H1 (cell line): ENCODE measurements around the gene KLHL36. TPM values are rescaled to one million over a fixed set of nuclear protein-coding genes. Genes with fewer than 3 reads are reported as not detected.

Experiments
- CTCF ChIA-PET: fragments of 300-600 bp; sonication (Branson Sonifier 250); formaldehyde crosslinking; loops from one replicate; lab custom pipeline; 2021; ENCODE audit not compliant: partially characterized antibody; lab: Charles Lee
- POLR2A ChIA-PET: fragments of 300-600 bp; sonication (Branson Sonifier 250); formaldehyde crosslinking; loops from one replicate; lab custom pipeline; 2021; ENCODE audit warnings: inconsistent platforms; ENCODE audit not compliant: partially characterized antibody; lab: Charles Lee
- DNase-seq, 2 experiments: peaks; one replicate each; pipeline versions ENCODE4 v3.0.0 to v3.0.0-alpha.2; 2010 to 2022; ENCODE audit warnings: low spot score in 2 of 2, low read depth in 1 of 2, mixed read lengths in 1 of 2
- FAIRE-seq: peaks from 2 replicates; lab custom pipeline; 2011; peaks lifted over from hg19 to GRCh38; lab: Jason Lieb, UNC
- H2AFZ ChIP-seq: 2 replicates; pipeline ENCODE4 v1.8.1; 2012; ENCODE audit warnings: low read length, inconsistent platforms
- H2AK5ac ChIP-seq: 2 replicates; pipeline ENCODE4 v1.6.1; 2013; ENCODE audit warnings: low read depth, low read length
- H2BK120ac ChIP-seq: replicated peaks from 2 replicates; pipeline ENCODE3; 2013; ENCODE audit warnings: low read depth, low read length, inconsistent platforms
- H2BK12ac ChIP-seq: 2 replicates; pipeline ENCODE4 v1.6.1; 2013; ENCODE audit warnings: low read depth, low read length
- H2BK15ac ChIP-seq: 2 replicates; pipeline ENCODE4 v1.6.1; 2013; ENCODE audit warnings: low read length
- H2BK20ac ChIP-seq: 2 replicates; pipeline ENCODE4 v1.6.1; 2013; ENCODE audit warnings: low read length
- H2BK5ac ChIP-seq: 2 replicates; pipeline ENCODE4 v1.6.1; 2013; ENCODE audit warnings: low read depth, low read length
- H3K14ac ChIP-seq: 2 replicates; pipeline ENCODE4 v1.6.1; 2013; ENCODE audit warnings: inconsistent platforms; ENCODE audit not compliant: insufficient read length
- H3K18ac ChIP-seq: 2 replicates; pipeline ENCODE4 v1.6.1; 2013; ENCODE audit warnings: low read length; ENCODE audit errors: extremely low read depth
- H3K23ac ChIP-seq: 2 replicates; pipeline ENCODE4 v1.6.1; 2013; ENCODE audit warnings: inconsistent platforms; ENCODE audit not compliant: insufficient read length
- H3K23me2 ChIP-seq: 2 replicates; pipeline ENCODE4 v1.6.1; 2013; ENCODE audit warnings: low read depth, low read length
- H3K27ac ChIP-seq: 2 replicates; pipeline ENCODE4 v1.6.1; 2011; ENCODE audit warnings: low read depth, low read length, inconsistent platforms
- H3K27me3 ChIP-seq, 4 experiments: replicated peaks in 1 of 4; 1 replicate in 1 of 4; 2 replicates in 3 of 4; pipeline versions ENCODE4 v1.6.1 to v1.8.1; 2011 to 2013; ENCODE audit warnings: low read length in 3 of 4, mild to moderate bottlenecking in 3 of 4, inconsistent platforms in 2 of 4, mixed read lengths in 2 of 4, moderate library complexity in 1 of 4; ENCODE audit not compliant: control insufficient read depth in 3 of 4, insufficient read depth in 3 of 4; ENCODE audit errors: extremely low read depth in 1 of 4
- H3K36me3 ChIP-seq, 4 experiments: 2 replicates each; pipeline versions ENCODE4 v1.6.1 to v1.8.1; 2011 to 2013; ENCODE audit warnings: mild to moderate bottlenecking in 4 of 4, low read length in 3 of 4, moderate library complexity in 2 of 4, control low read depth in 1 of 4, inconsistent platforms in 1 of 4; ENCODE audit not compliant: insufficient read depth in 4 of 4, control insufficient read depth in 2 of 4
- H3K4ac ChIP-seq: replicated peaks from 2 replicates; pipeline ENCODE3; 2013; ENCODE audit warnings: low read length, low read depth, mixed read lengths, inconsistent platforms; ENCODE audit not compliant: insufficient read length
- H3K4me1 ChIP-seq, 4 experiments: replicated peaks in 1 of 4; 1 replicate in 1 of 4; 2 replicates in 3 of 4; pipeline versions ENCODE4 v1.6.1 to v1.8.1; 2011 to 2013; ENCODE audit warnings: low read length in 3 of 4, inconsistent platforms in 2 of 4, mixed read lengths in 1 of 4; ENCODE audit not compliant: insufficient read depth in 4 of 4, control insufficient read depth in 3 of 4
- H3K4me2 ChIP-seq, 2 experiments: 2 replicates each; pipeline versions ENCODE4 v1.6.1 to v1.8.1; 2011 to 2013; ENCODE audit warnings: low read depth in 2 of 2, low read length in 2 of 2, control low read depth in 1 of 2, inconsistent platforms in 1 of 2, mild to moderate bottlenecking in 1 of 2; ENCODE audit not compliant: insufficient read depth in 1 of 2
- H3K4me3 ChIP-seq, 4 experiments: fragments of 200-600, 300-600 bp in 1 of 4; sonication (generic), shearing (Covaris generic), sonication (Bioruptor Twin) in 1 of 4; 2 replicates each; pipeline versions ENCODE4 v1.5.1 to v1.8.1; 2011 to 2016; ENCODE audit warnings: low read length in 4 of 4, low read depth in 3 of 4, control low read depth in 2 of 4, inconsistent platforms in 2 of 4, mild to moderate bottlenecking in 2 of 4, mixed read lengths in 1 of 4, moderate library complexity in 1 of 4; ENCODE audit not compliant: insufficient read depth in 2 of 4; ENCODE audit errors: extremely low read depth in 1 of 4
- H3K56ac ChIP-seq: replicated peaks from 2 replicates; pipeline ENCODE3; 2013; ENCODE audit warnings: low read depth, mild to moderate bottlenecking, mixed read lengths, low read length, inconsistent platforms; ENCODE audit not compliant: insufficient read length
- H3K79me1 ChIP-seq: 2 replicates; pipeline ENCODE4 v1.6.1; 2013; ENCODE audit warnings: low read depth, low read length, control low read depth
- H3K79me2 ChIP-seq, 2 experiments: 2 replicates each; pipeline versions ENCODE4 v1.6.1 to v1.8.1; 2012 to 2013; ENCODE audit warnings: low read length in 2 of 2, mild to moderate bottlenecking in 2 of 2, inconsistent platforms in 1 of 2; ENCODE audit not compliant: insufficient read depth in 2 of 2, control insufficient read depth in 1 of 2
- H3K9ac ChIP-seq, 4 experiments: replicated peaks in 1 of 4; 1 replicate in 1 of 4; 2 replicates in 3 of 4; pipeline versions ENCODE4 v1.6.1 to v1.8.1; 2011 to 2013; ENCODE audit warnings: low read depth in 3 of 4, low read length in 3 of 4, control low read depth in 2 of 4, mild to moderate bottlenecking in 2 of 4, moderate library complexity in 2 of 4, inconsistent platforms in 1 of 4; ENCODE audit errors: extremely low read depth in 1 of 4
- H3K9me3 ChIP-seq, 2 experiments: 2 replicates each; pipeline versions ENCODE4 v1.6.1 to v1.8.1; 2012 to 2013; ENCODE audit warnings: mild to moderate bottlenecking in 2 of 2, moderate library complexity in 2 of 2, control low read depth in 1 of 2, inconsistent platforms in 1 of 2, low read depth in 1 of 2, low read length in 1 of 2, mixed read lengths in 1 of 2; ENCODE audit not compliant: insufficient read depth in 2 of 2
- H4K20me1 ChIP-seq, 2 experiments: replicated peaks in 1 of 2; 2 replicates each; pipeline versions ENCODE3 to v1.8.1; 2011 to 2013; ENCODE audit warnings: inconsistent platforms in 2 of 2, low read length in 2 of 2, mild to moderate bottlenecking in 1 of 2; ENCODE audit not compliant: insufficient read depth in 2 of 2, control insufficient read depth in 1 of 2
- H4K5ac ChIP-seq: 2 replicates; pipeline ENCODE4 v1.6.1; 2013; ENCODE audit warnings: low read length, low read depth, mixed read lengths, inconsistent platforms; ENCODE audit not compliant: insufficient read length
- H4K8ac ChIP-seq: 2 replicates; pipeline ENCODE4 v1.8.0; 2013; ENCODE audit warnings: mild to moderate bottlenecking, moderate library complexity, low read length, inconsistent platforms; ENCODE audit not compliant: insufficient read depth; ENCODE audit errors: extremely low read depth
- H4K91ac ChIP-seq: replicated peaks from 2 replicates; pipeline ENCODE3; 2013; ENCODE audit warnings: low read length, mixed read lengths, inconsistent platforms; ENCODE audit not compliant: insufficient read length
- ASH2L ChIP-seq: fragments of 200-600, 300-600 bp; sonication (generic); IDR thresholded peaks from one replicate; pipeline ENCODE4 v1.7.1; 2017; ENCODE audit warnings: low read length
- CTBP2 ChIP-seq: IDR thresholded peaks from 2 replicates; pipeline ENCODE4 v1.7.0; 2011; ENCODE audit warnings: borderline replicate concordance, mild to moderate bottlenecking, moderate library complexity, mixed read lengths, low read length; ENCODE audit not compliant: insufficient read depth, insufficient read length
- EZH2 ChIP-seq: fragments of 200-600 bp; sonication (generic); IDR thresholded peaks from 2 replicates; pipeline ENCODE4 v1.7.1; 2012; ENCODE audit warnings: low read depth, mild to moderate bottlenecking, moderate library complexity, low read length, inconsistent platforms; ENCODE audit not compliant: severe bottlenecking
- RNF2 ChIP-seq: fragments of 200-900, 300-1000 bp; sonication (generic); IDR thresholded peaks from 2 replicates; pipeline ENCODE4 v1.7.1; 2016; ENCODE audit warnings: borderline replicate concordance, low read depth, mild to moderate bottlenecking, antibody characterized with exemption, low read length; ENCODE audit not compliant: poor library complexity, severe bottlenecking; ENCODE audit errors: missing control alignments
- SAP30 ChIP-seq: fragments of 300-600 bp; sonication (generic); IDR thresholded peaks from 2 replicates; pipeline ENCODE4 v1.7.1; 2012; ENCODE audit warnings: low read length, moderate library complexity, mild to moderate bottlenecking, inconsistent platforms; ENCODE audit not compliant: insufficient read depth, insufficient replicate concordance
- SIRT6 ChIP-seq: IDR thresholded peaks from one replicate; pipeline ENCODE4 v1.7.1; 2012; ENCODE audit warnings: low read length, inconsistent platforms
- TAF1 ChIP-seq: IDR thresholded peaks from 2 replicates; pipeline ENCODE4 v1.6.1; 2011; ENCODE audit warnings: mild to moderate bottlenecking, low read depth, low read length
- WGBS, 2 experiments: shearing (Covaris generic) in 1 of 2; methylation state at CpG; one replicate each; pipeline versions ENCODE4 v1.1.6 to v1.1.7; 2013 to 2015; ENCODE audit warnings: low lambda C conversion rate in 2 of 2, mixed read lengths in 2 of 2, inconsistent platforms in 1 of 2, low coverage in 1 of 2, missing lambda C conversion rate in 1 of 2; ENCODE audit not compliant: insufficient replicate concordance in 2 of 2, insufficient coverage in 1 of 2, insufficient read length in 1 of 2; ENCODE audit errors: extremely low coverage in 1 of 2, missing lambda C conversion rate in 1 of 2; 5-methylcytosine and 5-hydroxymethylcytosine counted together
- polyA plus RNA-seq, 7 experiments: library from polyadenylated mRNA; depleted of rRNA in 3 of 7; stranded (reverse) in 5 of 7; unstranded in 2 of 7; fragments of >200 nt in 5 of 7; fragments of 200-250 nt in 2 of 7; gene quantifications; 1 replicate in 5 of 7; 2 replicates in 1 of 7; 4 replicates in 1 of 7; pipeline versions ENCODE4 v1.2.1 to v1.2.3, GENCODE V29; 2011 to 2013; ENCODE audit warnings: missing spikeins in 2 of 7, mixed read lengths in 2 of 7
- total RNA-seq: library from RNA; stranded (reverse); fragmentation: NEBNext Ultra II Directional; extraction: Animal tissue kit (Norgen Biotek cat#: 25700); gene quantifications from 2 replicates; pipeline ENCODE4 v1.2.1, GENCODE V29; 2021
- TF ChIP-seq, protein P1 (sequence below): IDR thresholded peaks from 2 replicates; pipeline ENCODE4 v1.6.1; 2012; ENCODE audit warnings: inconsistent platforms

KLHL36 gene
- total and polyA plus RNA-seq, 2 of the 8 experiments (the other 6 are each of a cell fraction or from before 2014, with no cell fraction given) = 22.9 to 33.6 TPM

DNA sequence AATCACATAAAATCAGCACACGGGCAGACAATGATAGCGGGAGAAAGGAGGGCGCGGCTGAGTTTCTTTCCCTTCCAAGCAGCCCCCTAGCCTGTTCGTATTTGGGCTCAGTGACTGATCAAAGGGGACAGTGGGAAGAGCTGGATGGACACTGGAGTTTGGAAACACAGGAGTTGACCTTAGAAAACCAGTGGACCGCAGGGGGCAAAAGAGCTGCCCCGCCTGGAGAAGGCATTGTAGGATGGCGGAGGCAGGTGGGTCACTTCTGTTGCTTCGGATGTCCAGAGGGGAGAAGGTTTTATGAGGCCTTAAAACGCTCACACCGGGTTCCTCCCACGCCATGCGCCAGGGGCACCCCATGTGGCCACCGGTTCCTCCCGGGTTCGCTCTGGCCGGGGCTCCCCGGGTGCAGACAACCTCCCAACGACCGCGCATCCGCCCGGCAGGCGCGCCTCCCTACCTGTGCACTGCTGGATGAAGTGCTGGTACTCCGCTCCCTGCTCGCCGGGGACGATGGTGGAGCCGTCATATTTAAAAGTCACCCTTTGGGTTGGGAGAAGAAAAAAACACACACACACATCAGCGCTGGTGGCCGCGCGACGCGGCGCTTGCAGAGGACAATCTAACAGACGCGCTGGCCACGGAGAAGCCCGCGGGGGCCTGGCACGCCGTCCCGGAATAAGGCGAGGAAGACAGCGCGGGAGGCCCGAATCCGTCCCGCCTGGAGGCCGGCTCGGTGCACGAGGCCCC lies 31.1 kb upstream of the KLHL36 start:
- Histone ChIP-seq H2BK120ac (no peak overlapping the region), H3K79me2 (peaks cover 0 to 36% of the 10 kb centered on the region in 2 experiments; a peak in 2 of 4 replicates), H3K4me2 (peak overlapping the region; percentile 87 to 89), H2AK5ac (no peak overlapping the region), H2BK12ac (no peak overlapping the region), H3K18ac (peak overlapping the region; percentile 60; the same call in 1 of the 2 replicates), H3K23ac (no peak overlapping the region), H2BK15ac (no peak overlapping the region), H2BK5ac (no peak overlapping the region), H3K4me3 (peak overlapping the region; percentile 73 to 88 (median 78)), H3K79me1 (0 out of 2 replicates have a peak, but pooled peaks cover 7% of the 10 kb centered on the region), H4K91ac (no peak overlapping the region), H2AFZ (no peak overlapping the region)
- no peak for FAIRE-seq
- CTCF ChIA-PET = interaction anchor here (1.0 to 2.2 kb wide), 6 partner anchors 9 to 202 kb away, joined by 3 to 7 read pairs (median 3); partner anchors contain the start of gene CRISPLD2
- peak in 1 of 2 experiments; percentile 78 for DNase-seq
- TF ChIP-seq CTBP2 (no peak), EZH2 (peak; percentile 53), ASH2L (peak; percentile 54), TAF1 (0 out of 2 replicates have a peak, but pooled peaks have one; percentile 24), SAP30 (no peak), SIRT6 (no peak), RNF2 (peak; percentile 43)
- TF ChIP-seq, protein P1, sequence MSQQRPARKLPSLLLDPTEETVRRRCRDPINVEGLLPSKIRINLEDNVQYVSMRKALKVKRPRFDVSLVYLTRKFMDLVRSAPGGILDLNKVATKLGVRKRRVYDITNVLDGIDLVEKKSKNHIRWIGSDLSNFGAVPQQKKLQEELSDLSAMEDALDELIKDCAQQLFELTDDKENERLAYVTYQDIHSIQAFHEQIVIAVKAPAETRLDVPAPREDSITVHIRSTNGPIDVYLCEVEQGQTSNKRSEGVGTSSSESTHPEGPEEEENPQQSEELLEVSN = peak; percentile 60; the same call in 1 of the 2 replicates
- TF ChIP-seq, all 59 proteins: peak for 5
- H4K8ac ChIP-seq = peak overlapping the region; percentile 92
- peak overlapping the region; percentile 19 to 91 (median 59); a peak in 6 of 7 replicates for H3K9ac ChIP-seq
- H3K14ac ChIP-seq = no peak overlapping the region
- peaks cover 4 to 11% of the 10 kb centered on the region in 2 experiments for H4K20me1 ChIP-seq
- no peak overlapping the region for H3K4ac ChIP-seq
- H3K56ac ChIP-seq = no peak overlapping the region
- WGBS, 2 experiments = 7% methylated on average over 50 of the region's 54 CpGs; no CpG with 5 or more reads in 1 of the 2 experiments
- H2BK20ac ChIP-seq = no peak overlapping the region
- H3K9me3 ChIP-seq = no peaks in the 10 kb centered on the region
- H3K27me3 ChIP-seq = peaks cover 0 to 5% (median 3%) of the 10 kb centered on the region in 4 experiments; a peak in 2 of 7 replicates
- no peak overlapping the region for H3K27ac ChIP-seq
- peaks cover 6 to 21% (median 13%) of the 10 kb centered on the region in 4 experiments for H3K4me1 ChIP-seq
- POLR2A ChIA-PET = interaction anchor here (1.0 to 1.8 kb wide), 4 partner anchors 9 to 20 kb away, joined by 3 to 11 read pairs (median 8); no protein-coding TSS in a partner anchor
- H3K36me3 ChIP-seq = peaks cover 0 to 7% (median 2%) of the 10 kb centered on the region in 4 experiments; a peak in 3 of 8 replicates
- H3K23me2 ChIP-seq = peaks cover 8% of the 10 kb centered on the region; the same call in 1 of the 2 replicates
- H4K5ac ChIP-seq = no peak overlapping the region
